Gastrocnemius medialis (tissue), 4 donors: ENCODE data around the gene PCED1B. TPM values are rescaled to one million over a fixed set of nuclear protein-coding genes. Genes with fewer than 3 reads are reported as not detected.

ENCODE experiments used
- ATAC-seq, 2 donors: fragments of 150-250 bp; one replicate each; pipeline ENCODE4 v1.9.1; 2016
- DNase-seq, 2 donors: peaks; one replicate each; pipeline ENCODE4 v3.0.0-alpha.2; 2019
- H3K27ac ChIP-seq, 4 donors: fragments of 200-600 bp; sonication (generic); 1 replicate in 1 of 4; 2 replicates in 3 of 4; pipeline ENCODE4 v1.5.1; 2016 to 2018; ENCODE audit warnings: mild to moderate bottlenecking in 2 of 4, moderate library complexity in 1 of 4
- H3K27me3 ChIP-seq, 3 donors: fragments of 200-600 bp; sonication (generic) in 2 of 3; 1 replicate in 1 of 3; 2 replicates in 2 of 3; pipeline versions ENCODE4 v1.5.1 to v1.6.0; 2016 to 2019; ENCODE audit warnings: mild to moderate bottlenecking in 1 of 3, moderate library complexity in 1 of 3
- H3K36me3 ChIP-seq, 2 donors: fragments of 200-600 bp; sonication (generic) in 1 of 2; one replicate each; pipeline ENCODE4 v1.5.1; 2017 to 2018
- H3K4me1 ChIP-seq, 2 donors: fragments of 200-600 bp; sonication (generic) in 1 of 2; one replicate each; pipeline ENCODE4 v1.5.1; 2016 to 2017; ENCODE audit warnings: mild to moderate bottlenecking in 2 of 2
- H3K4me3 ChIP-seq, 4 donors: fragments of 200-600 bp; sonication (generic) in 3 of 4; 1 replicate in 1 of 4; 2 replicates in 3 of 4; pipeline ENCODE4 v1.5.1; 2016 to 2019; ENCODE audit warnings: mild to moderate bottlenecking in 2 of 4
- H3K9me3 ChIP-seq, 3 donors: fragments of 200-600 bp; sonication (generic) in 2 of 3; 1 replicate in 1 of 3; 2 replicates in 2 of 3; pipeline ENCODE4 v1.5.1; 2016 to 2019
- CTCF ChIP-seq, 5 experiments: fragments of 450-650 bp in 3 of 5; fragments of 200-600 bp in 2 of 5; sonication (generic) in 2 of 5; IDR thresholded peaks in 4 of 5; conservative IDR thresholded peaks in 1 of 5; 1 replicate in 4 of 5; 2 replicates in 1 of 5; pipeline ENCODE4 v1.5.1; 2016 to 2019; ENCODE audit warnings: antibody characterized with exemption in 5 of 5, mild to moderate bottlenecking in 3 of 5, moderate library complexity in 3 of 5
- POLR2A ChIP-seq, 2 donors: fragments of 450-650 bp; IDR thresholded peaks; one replicate each; pipeline ENCODE4 v1.6.1; 2017; ENCODE audit warnings: antibody characterized with exemption in 2 of 2, mild to moderate bottlenecking in 2 of 2, moderate library complexity in 2 of 2
- in situ Hi-C, 4 donors: fragments of 200-750 bp; cut with MboI; loops; one replicate each; pipeline versions ENCODE4 v1.15.0 to v1.8.0; 2017; ENCODE audit warnings: low sequenced_read_pairs in 4 of 4
- intact Hi-C: fragments of 100-400 bp; cut with DNase I; formaldehyde crosslinking; loops from one replicate; pipeline ENCODE4 v1.15.1; 2023; ENCODE audit warnings: low total_unique reads
- total RNA-seq, 4 donors: library from RNA; depleted of rRNA; stranded (reverse); fragments of >200 nt; gene quantifications; one replicate each; pipeline versions ENCODE4 v1.1.0 to v1.2.3, GENCODE V29; 2016

The PCED1B gene
- total RNA-seq, 4 donors from 2014 or later, result 0.36 to 0.55 (median 0.47) TPM; not detected in 1

- Histone ChIP-seq H3K4me3 (no peak overlapping the region), H3K9me3 (no peaks in the 10 kb centered on the region), H3K27ac (no peak overlapping the region), H3K36me3 (no peaks in the 10 kb centered on the region), H3K4me1 (no peaks in the 10 kb centered on the region), H3K27me3 (no peaks in the 10 kb centered on the region)
- TF ChIP-seq CTCF (IDR thresholded peaks at IDR 0.05 in 4 of 5, conservative IDR thresholded peaks at IDR 0.05 in 1 of 5), result no peak
- no peak for TF ChIP-seq POLR2A (IDR thresholded peaks at IDR 0.05)
- DNase-seq (no peak), ATAC-seq (no peak)
- in situ Hi-C loops (no loop called here), intact Hi-C loops (no loop called here)
Measured at GRCh38 chr12:47105914-47106674, 26.7 kb downstream of the PCED1B start.

DNA sequence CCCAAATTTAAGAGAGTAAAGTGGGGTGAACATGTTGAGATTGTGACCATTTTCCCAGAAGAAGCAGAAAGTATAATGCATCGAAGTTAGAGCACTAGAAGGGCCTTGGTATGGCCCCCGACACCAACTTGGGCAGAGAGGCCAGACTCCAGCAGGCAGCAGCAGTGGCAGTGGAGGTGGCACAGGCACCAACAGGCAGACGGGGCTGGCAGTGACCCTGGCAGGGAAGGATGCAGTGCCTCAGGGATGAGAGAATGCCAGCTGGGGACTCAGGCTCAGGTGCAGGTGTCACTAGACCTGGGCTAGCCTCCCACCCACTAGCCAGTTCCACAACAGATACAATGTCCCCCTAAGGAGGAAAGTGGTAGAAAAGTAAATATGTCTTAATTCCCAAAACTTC, 28.0 kb downstream of the PCED1B start:
- intact Hi-C loops, result no loop called here
- no peak for DNase-seq
- Histone ChIP-seq H3K4me1 (no peaks in the 10 kb centered on the region), H3K27ac (no peak overlapping the region), H3K36me3 (no peaks in the 10 kb centered on the region), H3K4me3 (no peak overlapping the region), H3K9me3 (no peaks in the 10 kb centered on the region), H3K27me3 (no peaks in the 10 kb centered on the region)
- no peak for TF ChIP-seq POLR2A (IDR thresholded peaks at IDR 0.05)
- no peak for TF ChIP-seq CTCF (IDR thresholded peaks at IDR 0.05 in 4 of 5, conservative IDR thresholded peaks at IDR 0.05 in 1 of 5)
- no peak for ATAC-seq
- in situ Hi-C loops, result no loop called here

DNA sequence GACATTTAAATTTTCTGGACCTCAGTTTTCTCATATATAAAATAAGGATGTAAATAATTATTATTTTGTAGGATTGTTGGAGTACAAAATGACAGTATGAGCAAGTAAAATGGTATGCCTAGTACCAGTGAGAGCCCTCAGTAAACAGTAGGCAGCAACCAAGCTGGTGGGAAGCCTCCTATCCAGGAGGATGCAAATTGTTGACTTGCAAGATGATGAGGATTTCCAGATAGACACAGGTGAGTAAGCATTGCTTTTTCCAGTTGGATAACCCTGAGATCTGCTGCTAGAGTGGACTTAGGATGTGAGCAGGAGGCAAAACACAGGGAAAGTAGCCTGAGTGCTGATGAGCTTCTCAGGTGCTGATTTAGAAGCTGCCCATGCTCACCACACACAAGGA, 28.5 kb downstream of the PCED1B start:
- intact Hi-C loops, result no loop called here
- H3K36me3 ChIP-seq, result no peaks in the 10 kb centered on the region
- DNase-seq (no peak), ATAC-seq (no peak)
- H3K27me3 ChIP-seq, result no peaks in the 10 kb centered on the region
- no peaks in the 10 kb centered on the region for H3K4me1 ChIP-seq
- no peak overlapping the region for H3K27ac ChIP-seq
- no peak overlapping the region for H3K4me3 ChIP-seq
- H3K9me3 ChIP-seq, result no peaks in the 10 kb centered on the region
- TF ChIP-seq CTCF (IDR thresholded peaks at IDR 0.05 in 4 of 5, conservative IDR thresholded peaks at IDR 0.05 in 1 of 5), result no peak
- TF ChIP-seq POLR2A (IDR thresholded peaks at IDR 0.05), result no peak
- in situ Hi-C loops, result no loop called here

DNA sequence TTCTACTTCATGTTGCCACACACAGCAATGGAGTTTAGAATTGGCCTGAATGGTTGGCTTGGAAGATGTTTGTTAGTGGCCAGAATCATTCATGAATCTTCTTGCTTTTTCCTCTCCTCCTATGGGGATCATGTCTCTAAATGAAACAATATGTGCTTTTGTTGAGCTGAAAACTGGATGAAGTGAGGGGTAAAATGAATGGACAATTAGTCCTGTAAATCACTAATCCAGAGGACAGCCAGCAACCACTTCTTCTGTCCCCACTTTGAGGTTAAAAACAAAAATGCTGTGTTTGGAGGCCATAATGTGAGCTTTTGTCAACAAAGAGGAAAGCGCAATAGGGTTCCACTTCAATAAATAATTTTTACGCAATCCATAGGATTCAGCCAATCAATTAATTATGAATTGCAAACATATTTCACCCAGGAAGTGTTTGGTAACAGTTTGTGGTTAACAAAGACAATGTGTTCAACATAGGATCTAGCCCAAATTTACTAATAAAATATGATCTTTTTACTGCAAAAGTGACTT, 30.7 kb downstream of the PCED1B start:
- Histone ChIP-seq H3K4me3 (no peak overlapping the region), H3K36me3 (no peaks in the 10 kb centered on the region), H3K27ac (no peak overlapping the region), H3K9me3 (no peaks in the 10 kb centered on the region), H3K4me1 (no peaks in the 10 kb centered on the region), H3K27me3 (no peaks in the 10 kb centered on the region)
- TF ChIP-seq CTCF (IDR thresholded peaks at IDR 0.05 in 4 of 5, conservative IDR thresholded peaks at IDR 0.05 in 1 of 5) (no peak), POLR2A (IDR thresholded peaks at IDR 0.05) (no peak)
- in situ Hi-C loops, result no loop called here
- DNase-seq (no peak), ATAC-seq (no peak)
- intact Hi-C loops, result no loop called here
